ENCODE results near the gene PHLDA3. TPM values are rescaled to one million over a fixed set of nuclear protein-coding genes. Genes with fewer than 3 reads are reported as not detected.
"Not testable (repeated sequence)": the region's sequence is repeated elsewhere in the genome, so short reads cannot be mapped to it uniquely, and the experiment has no call there.

PHLDA3 gene
- total RNA-seq, 1 donor from 2014 or later = 319 TPM

DNA sequence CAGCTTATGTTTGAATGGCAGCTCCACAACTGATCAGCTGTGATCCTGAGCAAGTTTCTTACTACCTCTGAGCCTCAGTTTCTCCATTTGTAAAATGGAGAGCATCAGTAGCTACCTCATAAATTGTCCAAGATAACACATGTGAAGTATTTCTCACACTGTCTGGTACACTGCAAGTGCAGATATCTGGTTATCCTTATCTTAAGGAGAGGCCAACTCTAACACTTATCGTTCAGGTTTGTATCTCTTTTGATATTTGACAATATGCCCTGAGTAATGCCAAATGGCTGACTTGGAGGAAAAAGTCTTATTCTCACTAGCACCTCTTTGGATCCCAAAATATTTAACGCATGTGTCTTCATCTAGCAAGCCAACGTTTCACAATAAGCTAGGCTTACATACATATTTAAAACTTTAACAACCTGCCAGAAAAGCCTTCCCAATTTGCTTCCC, 35.2 kb upstream of the PHLDA3 start:
- no peak for DNase-seq (ENCODE audit: low read depth)

DNA sequence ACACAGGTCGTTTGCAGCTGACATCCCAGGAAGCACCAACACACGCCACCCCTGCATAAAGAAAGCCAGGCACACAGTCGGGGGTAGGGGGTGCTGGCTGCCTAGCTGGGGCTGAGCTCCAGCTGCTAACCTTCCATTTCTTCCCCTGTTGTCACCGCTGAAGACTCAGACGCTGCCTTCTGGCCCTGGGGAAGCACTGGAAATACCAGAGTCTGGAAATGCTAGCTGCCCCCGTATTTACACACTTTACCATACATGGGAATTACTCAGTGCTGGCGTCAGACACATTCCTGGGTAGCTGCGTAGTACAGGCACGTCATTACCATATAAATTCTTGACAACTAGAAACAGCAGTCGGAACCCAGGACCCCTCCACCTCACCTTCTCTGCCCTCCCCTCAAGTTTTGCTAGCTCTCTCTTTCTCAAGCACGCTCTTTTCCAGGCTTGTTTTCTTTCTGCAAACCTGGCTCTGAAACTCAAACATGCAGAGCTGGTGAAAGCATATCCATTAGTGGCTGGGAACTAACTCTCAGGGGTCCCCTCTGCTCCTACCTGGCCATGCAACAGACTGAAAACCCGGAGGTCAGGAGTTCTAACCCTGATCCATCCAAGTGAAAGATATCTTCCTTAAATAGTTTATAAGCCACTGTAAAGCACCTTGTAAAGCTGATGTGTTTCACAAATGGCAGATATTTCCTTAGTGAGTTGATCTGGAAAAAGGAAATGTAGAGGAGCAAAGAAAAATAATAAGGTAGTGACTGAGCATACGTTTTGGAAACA, 34.6 kb upstream of the PHLDA3 start:
- peak; percentile 78 for DNase-seq (ENCODE audit: low read depth)

DNA sequence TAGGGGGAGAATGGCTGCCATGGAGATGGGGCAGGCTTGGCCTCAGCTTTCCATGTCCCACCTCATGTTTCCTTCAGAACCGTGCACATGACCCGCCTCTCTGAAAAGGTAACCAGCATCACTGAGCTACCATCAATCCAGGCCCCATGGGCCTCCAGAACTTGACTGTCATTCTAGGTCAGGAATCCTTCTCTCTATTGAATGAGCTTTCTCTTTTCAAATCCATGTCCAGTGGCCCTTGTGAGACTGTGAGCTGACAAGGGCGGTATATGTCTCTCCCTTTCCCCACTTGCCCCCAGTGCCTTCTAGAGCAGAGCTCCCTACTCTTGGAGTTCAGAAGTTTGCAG, 33.5 kb upstream of the PHLDA3 start:
- no peak for DNase-seq (ENCODE audit: low read depth)

DNA sequence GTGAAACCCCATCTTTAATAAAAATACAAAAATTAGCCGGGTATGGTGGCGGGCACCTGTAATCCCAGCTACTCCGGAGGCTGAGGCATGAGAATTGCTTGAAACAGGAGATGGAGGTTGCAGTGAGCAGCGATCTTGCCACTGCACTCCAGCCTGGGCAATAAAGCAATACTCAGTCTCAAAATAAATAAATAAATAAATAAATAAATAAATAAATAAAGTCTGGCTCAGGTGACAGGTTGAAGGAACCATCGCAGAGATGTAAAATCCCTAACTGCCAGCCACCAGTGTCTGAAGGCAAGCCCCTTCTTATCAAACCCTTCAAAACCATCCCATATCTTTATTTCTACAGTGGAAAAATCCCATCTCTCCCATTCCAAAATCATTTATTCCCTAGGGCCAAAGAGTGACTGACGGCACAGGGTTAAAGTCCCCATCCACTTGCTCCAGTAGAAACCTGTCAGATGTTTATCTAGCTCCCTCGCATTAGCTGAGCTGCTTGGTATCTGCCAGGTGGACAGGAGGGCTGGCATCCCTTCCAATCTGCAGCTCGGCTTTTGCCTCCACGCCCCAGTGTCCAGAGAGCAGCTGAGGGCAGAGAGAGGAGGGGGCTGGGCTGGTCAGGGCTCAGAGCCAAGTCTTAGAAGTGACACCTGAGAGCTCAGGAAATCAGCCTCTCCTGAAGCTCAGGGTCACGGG, 33.0 kb upstream of the PHLDA3 start:
- no peak for DNase-seq (ENCODE audit: low read depth)

DNA sequence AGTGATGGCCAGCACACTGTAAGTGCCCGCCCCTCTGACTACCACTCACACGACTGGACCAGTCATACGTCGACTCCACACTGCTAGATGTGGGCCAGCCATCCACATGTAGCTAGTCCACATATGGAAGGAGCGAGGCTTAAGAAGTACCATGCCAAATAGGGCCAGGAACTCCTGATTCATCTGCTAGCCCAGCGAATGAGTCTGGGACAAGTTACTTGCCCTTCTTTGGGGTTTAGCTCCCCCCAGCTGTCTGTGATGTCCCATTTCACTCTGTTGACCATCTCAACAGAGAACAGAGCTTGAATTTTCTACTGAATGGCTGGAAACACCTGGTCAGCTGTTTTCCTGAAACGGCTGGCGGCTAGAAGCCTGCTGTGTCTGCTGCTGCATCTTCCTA, 32.2 kb upstream of the PHLDA3 start:
- no peak for DNase-seq (ENCODE audit: low read depth)

DNA sequence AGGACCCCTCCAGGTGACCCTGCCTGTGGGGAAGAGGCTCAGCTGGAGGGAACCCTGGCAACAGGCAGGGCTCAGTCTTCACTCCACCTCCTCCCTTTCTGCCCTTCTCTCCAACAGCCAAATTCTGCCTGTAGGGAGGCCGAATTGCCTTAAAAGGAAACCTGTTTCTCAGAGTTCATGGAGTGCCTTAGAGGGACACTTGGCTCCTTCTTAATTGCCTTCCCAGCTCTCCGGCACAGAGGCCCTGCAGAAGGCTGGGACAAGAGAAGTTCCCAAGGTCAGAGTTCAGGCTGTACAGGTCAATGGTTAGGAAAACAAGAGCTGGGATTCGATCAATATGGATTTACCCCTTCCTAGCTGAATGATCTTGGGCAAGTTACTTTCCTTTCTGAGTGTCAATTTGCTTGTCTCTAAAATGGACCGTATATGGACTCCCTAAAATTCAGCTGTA, 31.7 kb upstream of the PHLDA3 start:
- DNase-seq (ENCODE audit: low read depth) = no peak

DNA sequence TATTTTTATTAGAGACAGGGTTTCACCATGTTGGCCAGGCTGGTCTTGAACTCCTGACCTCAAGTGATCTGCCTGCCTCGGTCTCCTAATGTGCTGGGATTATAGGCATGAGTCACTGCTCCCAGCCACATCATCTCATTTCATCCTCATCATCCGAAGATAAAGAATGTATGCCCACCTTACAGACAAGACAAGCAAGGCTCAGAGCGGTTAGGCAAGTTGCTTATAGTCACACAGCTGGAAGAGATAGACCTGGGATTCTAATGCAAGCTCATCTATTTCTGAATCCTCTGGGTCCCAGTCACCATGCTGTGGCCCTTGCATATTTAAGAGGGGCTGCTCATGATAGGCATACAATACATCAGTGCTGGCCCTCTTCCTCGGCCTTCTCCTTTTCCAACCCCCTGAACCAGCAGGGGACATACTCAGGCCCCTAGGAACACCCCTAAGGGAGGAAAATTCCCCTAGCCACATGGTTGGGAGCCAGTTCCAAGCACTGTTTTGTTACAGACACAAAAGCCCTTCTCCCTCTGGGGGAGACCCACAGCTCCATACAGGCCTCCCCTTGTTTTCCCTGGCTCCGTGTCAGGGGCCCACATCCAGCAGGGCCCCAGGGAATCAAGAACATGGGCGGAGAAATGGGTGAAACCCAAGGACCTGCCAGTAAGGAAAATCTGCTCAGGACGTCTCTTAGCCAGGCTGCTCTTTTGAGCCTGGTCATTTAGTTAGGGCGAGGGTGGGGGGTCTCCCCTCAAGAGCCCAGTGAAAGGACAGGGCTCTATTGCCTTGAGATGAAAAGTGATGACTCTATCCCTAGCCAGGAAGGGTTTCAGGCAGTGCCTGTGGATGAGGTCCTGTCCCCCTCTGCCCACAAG, 31.0 kb upstream of the PHLDA3 start:
- no peak for DNase-seq (ENCODE audit: low read depth)

DNA sequence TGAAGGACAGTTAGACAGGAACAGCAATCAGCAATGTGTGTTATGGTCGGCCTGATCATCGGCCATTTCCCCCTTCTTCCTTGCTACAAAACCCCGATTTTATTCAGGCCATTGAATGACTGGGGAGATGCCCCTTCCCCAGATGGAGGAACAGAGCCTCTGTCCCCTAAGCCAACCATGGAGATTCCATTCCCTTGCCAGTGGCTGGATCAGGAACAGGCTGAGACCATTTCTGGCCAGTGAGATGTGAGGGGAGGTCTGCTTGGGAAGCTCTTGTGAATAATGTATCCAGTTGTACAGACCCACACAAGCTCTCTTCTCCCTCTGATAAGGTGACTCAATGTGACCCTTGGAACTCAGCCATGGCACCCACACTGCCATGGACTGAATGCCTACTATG, 30.2 kb upstream of the PHLDA3 start:
- DNase-seq (ENCODE audit: low read depth) = no peak

DNA sequence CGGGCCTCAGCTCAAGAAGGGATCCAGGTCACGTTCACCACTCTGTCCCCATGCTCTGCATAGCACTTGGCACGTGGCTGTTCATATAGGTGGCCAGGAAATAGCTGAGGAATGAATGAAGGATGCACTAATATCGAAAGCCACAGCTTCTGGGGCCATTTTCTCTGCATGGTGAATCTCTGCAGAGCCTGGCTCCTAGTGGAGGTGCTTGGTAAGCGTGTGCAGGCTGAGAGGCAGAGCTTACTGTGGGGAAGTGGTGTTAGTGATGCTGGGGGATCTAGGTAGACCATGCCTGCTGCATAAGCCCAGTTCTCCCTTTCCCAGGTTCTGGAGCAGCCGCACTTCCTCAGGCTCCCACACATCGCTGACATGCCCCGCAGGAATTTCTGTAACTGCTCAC, 29.6 kb upstream of the PHLDA3 start:
- DNase-seq (ENCODE audit: low read depth) = no peak

DNA sequence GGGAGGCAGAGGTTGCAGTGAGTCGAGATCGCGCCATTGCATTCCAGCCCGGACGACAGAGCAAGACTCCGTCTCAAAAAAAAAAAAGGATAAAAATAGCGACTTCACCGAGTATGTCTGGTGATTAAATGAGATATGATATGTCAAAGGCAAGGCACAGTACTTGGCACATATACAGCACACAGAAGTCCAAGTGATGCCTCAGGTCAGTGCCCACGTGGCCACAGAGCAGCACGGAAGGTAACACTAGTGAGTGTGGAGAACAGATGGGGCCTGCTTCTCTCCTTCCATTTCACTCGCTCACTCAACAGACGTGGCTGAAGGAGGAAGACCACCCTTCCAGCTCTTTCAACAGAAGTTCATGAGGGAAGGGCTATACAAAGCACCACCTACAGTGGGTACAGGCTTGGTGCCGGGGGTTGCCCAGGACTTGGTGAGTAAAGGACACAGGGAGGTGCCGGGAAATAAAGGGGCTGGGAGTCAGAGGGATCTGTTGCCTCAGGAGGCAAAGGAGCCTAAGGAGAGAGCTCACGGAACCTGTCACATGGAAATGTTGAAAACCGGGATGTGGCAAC, 29.0 kb upstream of the PHLDA3 start:
- no peak for DNase-seq (ENCODE audit: low read depth)

DNA sequence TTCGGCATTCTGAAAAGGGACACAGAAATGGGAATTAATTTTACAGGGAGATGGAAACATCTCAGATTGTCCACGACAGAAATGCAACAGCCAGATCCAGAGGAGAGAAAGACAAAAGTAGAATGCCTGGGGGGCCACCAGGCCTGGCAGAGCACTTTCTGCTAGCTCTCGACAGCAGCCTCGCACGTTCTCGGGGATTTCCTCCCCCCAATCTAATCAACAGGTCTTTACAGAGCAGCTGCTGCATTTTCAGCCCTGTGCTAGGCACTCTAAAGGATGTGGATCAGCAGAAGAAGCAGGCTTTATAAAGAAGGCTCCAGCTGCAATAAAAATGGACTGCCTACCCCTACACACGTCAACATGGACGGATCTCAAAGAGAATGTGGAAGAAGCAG, 27.3 kb upstream of the PHLDA3 start:
- no peak for DNase-seq (ENCODE audit: low read depth)

DNA sequence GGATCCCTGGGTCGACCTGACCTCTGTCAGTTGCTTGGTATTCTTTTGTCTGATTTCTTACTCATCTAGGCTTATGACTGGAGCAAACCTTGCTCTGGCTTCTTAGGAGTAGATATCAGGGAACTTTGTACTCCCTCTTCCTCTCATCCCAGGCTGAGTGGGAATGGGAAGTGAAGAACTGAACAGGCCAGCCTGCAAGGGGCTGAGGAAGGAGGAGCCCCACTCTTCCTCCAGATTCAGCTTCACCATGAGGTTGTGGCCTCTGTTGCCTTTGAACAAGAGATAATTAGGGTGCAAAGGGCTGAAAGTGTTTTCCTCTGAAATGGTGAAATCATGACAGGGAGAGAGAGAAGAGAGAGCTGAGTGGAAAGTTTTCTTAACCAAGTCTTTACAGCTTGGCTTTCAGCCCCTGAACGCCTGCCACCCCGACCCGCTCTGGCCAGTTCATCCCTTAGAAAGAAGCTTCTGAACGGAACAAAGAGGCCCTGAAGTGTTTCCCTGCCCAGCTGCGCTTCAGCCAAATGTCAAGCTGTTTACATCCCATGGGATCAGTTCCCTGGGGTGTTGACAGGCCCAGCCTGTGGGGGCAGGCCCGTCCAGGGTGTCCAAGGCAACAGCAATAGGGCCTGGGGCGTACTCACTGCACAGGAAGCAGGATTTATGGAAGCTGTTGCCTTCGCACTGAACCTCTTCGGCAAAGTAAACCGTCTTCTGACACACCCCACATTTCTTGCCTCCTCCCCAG, 26.7 kb upstream of the PHLDA3 start:
- DNase-seq (ENCODE audit: low read depth) = no peak

DNA sequence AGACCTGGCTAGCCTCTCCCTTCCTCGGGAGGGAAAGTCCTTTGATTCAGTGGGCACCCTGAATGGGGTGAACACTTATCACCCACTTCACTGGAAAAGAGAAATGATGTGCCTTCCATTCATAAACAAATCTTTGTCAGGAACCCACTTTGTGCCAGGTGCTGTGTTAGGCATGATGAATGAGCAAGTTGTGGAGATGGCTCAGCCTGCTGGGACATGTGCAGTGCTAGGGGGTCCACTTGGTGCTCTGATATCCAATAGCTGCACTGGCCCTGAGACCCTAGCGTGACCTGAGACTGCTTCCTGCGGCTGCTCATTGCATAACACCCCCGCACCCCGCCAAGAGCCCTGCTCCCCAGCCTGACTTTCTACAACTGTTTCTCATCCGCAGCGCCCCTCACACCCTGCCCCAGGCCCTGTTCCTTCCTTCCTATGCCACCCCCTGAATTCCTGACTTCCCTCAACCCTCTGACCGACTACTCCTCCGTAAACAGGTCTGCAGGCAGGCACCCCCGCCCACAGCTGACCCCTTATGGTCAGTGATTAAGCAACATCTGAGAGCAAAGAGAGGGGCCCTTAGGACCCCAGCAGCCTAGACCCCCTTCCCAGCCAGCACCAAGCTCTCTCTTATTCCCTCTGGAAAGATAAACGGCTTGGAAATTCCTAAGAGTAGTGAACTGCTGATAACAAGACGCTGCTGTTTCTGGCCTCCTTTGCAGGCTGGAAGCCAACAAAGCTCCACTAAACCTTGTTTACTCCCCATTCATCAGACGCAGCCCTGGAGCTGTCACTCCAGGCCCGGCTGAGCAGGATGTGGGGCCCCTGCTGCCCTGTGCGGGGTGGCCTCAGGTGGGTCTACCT, 25.0 kb upstream of the PHLDA3 start:
- no peak for DNase-seq (ENCODE audit: low read depth)

DNA sequence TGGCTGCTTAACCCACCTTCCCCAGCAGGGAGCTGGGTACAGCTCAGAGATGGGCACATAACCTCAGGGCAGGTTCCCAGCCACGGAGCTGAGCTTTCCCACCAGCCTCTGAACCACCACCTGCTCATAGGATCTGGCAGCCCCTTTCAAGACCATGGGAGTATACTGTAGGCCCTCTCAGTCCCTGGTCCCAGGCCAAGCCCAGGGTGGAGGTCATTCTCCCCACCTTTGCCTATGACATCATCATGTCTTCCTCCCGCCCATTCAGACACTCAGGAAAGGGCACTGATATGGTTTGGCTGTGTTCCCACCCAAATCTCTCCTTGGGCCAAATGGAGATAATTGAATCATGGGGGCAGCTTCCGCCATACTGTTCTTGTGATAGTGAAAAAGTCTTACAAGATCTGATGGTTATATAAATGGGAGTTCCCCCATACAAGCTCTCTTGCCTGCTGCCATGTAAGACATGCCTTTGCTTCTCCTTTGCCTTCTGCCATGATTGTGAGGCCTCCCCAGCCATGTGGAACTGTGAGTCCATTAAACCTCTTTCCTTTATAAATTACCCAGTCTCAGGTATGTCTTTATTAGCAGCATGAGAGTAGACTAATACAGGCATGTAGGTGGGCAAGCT, 24.2 kb upstream of the PHLDA3 start:
- not testable (repeated sequence) for DNase-seq (ENCODE audit: low read depth)

DNA sequence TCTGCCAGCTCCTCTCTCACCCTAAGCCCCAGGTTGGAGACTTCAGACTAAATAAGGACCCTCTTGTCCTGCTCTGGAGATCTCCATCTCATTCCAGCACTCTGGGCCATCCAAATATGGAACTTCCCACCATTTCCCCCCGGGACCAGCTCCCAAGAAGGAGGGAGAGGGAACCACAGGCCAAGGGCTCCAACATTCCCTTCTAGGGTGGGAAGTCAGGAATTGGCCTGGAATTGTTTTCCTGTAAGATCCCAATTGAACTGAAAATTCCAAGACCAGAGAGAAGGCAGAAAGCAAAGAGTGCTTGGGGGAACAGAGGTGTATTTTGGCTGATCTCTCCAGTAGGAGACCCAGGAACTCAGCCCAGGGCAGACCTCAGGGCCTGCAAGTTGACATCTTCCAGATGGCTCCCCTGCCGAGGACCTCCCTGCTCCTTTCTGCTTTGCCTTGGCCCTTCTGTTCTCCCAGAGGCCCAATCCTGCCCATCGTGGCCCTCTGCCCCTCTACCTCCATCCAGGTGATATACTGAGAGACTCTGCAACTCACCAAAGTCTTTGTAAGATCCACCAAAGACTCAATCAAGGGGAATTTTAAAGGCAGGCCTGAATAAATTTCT, 23.0 kb upstream of the PHLDA3 start:
- no peak for DNase-seq (ENCODE audit: low read depth)

DNA sequence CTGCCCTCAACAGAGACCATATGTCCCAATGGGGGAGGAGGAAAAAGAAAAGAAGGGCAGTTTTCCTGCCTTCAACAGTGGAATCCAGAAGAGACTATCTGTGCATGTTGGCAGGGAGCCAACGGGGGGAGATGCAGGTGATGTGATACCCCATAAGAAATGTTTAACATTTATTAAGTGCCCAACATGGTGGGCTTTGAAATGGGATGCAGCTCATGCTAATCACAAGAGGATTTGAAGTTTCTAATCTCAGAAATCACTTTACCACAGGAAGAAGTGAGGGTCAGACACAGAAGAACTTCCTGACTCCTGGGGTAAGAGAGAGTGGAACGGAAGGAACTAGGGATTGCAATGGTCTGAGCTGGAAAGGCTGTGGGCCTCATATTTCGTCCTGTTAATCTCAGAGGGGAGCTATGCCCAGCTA, 21.7 kb upstream of the PHLDA3 start:
- peak; percentile 31 for DNase-seq (ENCODE audit: low read depth)

DNA sequence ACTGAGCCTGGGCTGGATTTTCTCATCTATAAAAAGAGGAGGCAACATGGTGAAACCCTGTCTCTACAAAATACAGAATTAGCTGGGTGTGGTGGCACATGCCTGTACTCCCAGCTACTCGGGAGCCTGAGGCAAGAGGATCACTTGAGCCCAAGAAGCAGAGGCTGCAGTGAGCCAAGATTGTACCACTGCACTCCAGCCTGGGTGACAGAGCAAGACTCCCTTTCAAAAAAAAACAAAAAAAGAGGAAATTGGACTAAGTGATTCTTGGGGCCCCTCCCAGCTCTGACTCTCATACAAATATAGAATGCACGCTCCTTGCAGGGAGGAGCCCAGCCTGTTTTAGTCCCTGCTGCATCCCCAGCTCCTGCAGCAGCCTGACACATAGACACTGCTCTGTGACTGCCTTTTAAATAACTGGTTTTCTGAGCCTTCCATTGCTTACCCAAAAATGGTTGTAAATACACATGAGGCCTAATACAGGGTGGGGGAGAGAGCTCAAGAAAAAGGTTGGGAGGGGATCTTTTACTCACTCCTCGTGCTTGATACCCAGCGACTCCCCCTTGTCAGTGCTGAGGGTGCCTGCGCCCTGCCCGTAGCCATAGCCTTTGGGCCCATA, 20.8 kb upstream of the PHLDA3 start:
- DNase-seq (ENCODE audit: low read depth) = no peak

DNA sequence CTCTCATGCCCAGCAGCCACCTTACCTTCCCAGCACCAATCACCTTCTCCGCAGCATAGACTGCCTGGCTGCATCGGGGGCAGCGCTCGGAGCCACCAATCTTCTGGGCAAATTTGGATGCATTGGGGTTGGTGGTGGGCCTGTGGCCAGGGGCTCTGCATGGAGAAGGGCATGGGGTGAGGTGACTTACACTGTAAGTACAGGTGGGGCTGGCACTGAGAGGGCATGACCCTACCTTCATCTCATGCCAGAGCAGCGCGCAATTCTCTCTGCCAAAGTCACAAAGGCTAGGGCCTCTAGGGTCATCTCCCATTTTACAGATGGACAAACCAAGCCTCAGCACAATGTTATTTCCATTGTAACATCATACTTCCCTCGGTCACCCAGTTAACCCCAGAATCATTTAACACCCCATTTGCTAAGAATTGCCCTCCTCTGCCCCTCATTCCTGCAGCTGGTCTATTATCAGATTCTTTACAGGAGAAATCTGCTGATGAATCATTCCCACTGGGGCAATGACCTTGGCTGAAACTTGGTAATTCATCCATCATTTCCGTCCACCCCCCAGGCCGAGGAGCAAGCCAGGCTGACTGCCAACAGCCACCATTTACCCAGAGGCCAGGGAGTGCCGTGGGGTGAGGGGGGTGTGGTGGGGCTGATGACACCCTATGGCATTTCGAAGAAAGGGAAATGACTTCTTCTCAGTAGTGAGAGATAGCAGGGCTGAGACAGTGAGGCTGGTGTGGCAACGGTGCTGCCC, 20.0 kb upstream of the PHLDA3 start:
- peak; percentile 87 for DNase-seq (ENCODE audit: low read depth)
